HG03571 (cell line): ENCODE data around the gene TCF20.

Experiments used
- ATAC-seq: cut with Tn5 transposase; IDR thresholded peaks from one replicate; pipeline ENCODE4 v1.9.1; 2021; ENCODE audit not compliant: unreplicated experiment

Gene TCF20

GRCh38 chr22:42270510-42271190 is at the start of gene TCF20:
Gene TCF20, minus strand, starts transcription at chr22:42270653. Its CDS starts 55,348 bp downstream, at chr22:42215305.
- ATAC-seq, result peak; percentile 45

GRCh38 chr22:42319386-42319785 is 48.9 kb upstream of the TCF20 start:
- ATAC-seq, result no peak

DNA sequence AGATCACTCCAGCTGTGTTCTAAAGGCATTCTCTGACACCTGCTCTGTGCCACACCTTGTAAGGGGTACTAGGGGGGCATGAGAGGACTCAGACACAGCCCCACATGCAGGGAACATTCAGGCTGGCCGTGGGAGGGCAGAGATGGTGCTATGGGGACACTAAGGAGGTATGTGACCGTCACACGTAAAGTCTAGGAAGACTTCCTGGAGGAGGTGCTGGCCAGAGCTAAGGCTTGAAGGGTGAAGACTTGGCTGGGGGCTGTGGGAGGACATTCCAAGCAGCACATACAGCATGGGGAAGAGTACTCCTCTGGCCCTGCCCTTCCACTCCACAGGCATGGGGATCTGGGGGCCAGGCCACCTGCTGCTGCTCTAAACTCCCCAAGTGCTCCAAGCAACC is 48.5 kb upstream of the TCF20 start:
- no peak for ATAC-seq

DNA sequence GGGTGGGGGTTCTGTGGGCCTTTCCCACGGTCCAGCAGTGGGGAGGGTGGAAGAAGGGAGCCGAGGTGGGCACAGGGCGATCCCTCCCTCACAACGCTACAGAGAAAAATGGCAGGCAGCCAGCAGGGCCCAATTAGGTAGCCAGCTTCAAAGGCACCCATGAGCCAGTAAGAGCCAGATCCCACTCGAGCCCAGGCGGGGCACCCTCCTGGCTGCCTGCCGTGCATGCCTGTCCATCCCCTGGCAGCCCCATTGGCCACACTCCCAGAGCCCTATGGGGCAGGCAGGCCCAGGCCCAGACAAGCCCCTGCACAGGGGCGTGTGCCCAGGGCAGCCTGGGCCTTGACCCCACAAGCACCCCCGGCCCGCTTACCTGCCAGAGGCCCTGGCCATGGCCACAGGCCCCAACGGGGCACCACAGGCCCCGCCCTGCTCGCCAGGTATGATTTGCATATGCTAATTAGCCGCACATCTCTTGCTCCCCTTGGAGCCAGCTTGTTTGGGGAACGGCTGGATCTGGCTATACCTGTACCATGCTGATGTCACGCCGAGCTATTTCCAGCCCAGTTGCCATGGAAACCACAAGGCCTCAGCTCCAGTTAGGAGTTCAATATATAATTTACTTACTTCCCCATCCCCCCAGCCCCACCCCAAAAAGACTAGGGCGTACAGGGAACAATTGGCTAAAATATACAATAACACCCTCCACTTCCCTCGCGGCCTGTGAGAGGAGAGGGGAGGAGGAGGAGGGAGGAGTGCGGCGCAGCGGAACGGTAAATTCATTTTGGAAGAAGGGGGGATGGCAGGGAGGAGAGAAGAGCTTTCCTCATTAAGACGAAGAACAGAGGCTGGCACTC is 47.5 kb upstream of the TCF20 start:
- ATAC-seq, result no peak

- no peak for ATAC-seq
Measured at GRCh38 chr22:42317008-42317407, 46.6 kb upstream of the TCF20 start.

DNA sequence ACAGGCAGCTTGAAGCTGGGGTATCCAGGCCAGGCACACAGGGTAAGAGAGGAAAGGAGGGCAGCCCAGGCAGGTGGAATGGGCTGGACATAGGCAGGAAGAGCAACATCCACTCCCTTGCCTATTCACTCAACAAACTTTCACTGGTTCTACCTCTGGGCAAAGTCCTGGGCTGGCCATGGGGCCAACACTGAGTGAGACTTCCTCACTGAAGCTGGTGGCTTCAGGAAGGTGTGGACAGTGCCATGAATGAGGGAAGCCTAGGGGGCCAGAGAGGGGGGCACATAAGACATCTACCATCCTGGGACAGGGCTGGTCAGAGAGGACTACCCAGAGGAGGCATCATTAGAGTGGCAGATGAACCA is 44.9 kb upstream of the TCF20 start:
- ATAC-seq, result no peak

DNA sequence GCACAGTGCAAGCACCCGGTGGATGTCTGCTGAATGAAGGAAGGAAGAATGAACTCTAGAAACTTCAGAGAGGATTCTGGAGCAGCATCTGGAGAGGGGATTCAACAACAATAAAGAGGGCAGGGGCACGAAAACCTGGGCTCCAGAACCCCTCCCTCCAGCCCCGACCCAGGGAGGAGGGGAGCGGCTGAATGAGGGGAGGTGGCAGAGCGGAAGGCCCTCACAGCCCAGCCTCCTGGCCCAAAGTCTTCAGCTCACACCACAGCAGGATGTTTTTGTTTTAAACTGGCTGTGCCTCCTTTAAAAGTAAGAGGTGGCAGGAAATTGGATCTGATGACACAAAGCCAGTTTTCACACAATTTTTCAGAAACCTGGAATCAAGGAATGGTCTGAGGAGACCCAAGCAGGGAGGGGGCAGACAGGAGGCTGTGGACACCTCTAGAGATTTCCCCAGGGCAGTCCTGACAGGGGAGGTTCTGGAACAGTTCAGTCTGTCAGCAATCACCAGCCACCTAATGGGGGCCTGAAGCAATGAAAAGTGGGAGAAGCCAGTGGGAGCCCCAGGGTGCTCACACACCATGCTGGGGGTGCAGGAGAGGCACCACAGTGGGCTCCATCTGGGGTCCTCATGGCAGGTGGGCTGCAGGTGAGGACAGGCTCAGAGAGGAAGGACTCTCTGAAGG is 44.4 kb upstream of the TCF20 start:
- no peak for ATAC-seq

DNA sequence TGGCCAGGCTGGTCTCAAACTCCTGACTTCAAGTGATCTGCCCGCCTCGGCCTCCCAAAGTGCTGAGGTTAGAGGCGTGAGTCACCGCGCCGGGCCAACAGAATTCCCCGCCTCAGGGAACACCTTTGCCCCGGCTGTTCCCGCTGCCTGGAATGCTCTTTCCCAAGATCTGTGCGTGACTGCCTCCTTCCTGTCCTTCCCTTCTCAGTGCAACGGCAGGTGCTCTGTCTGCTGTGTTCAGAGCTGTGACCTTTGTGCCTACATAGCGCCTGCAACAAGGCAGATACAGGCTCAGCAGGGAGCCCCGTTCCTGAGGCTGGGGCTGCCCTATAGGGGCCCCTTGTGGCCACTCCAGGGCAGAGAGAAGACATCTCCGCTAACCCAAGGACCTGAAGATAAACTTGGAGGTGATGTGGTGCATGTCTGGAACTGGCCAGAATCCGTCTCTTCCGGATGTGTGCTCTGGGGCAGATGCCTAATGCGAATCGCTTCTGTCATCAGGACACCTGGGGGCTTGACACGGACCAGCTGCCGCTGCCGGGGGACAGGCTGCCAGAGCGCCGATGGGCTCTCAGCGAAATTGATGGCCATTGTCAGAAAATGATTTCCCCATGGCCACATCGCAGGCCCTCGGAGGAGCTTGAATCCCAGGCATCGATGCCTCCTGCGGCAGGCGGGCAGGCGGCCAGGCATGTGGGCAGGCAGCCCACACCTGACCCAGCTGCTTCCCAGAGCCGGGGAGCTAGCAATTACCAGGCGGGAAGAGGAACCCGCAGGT is 43.5 kb upstream of the TCF20 start:
- no peak for ATAC-seq

- ATAC-seq, result no peak
Measured at GRCh38 chr22:42313204-42313603, 42.8 kb upstream of the TCF20 start.

DNA sequence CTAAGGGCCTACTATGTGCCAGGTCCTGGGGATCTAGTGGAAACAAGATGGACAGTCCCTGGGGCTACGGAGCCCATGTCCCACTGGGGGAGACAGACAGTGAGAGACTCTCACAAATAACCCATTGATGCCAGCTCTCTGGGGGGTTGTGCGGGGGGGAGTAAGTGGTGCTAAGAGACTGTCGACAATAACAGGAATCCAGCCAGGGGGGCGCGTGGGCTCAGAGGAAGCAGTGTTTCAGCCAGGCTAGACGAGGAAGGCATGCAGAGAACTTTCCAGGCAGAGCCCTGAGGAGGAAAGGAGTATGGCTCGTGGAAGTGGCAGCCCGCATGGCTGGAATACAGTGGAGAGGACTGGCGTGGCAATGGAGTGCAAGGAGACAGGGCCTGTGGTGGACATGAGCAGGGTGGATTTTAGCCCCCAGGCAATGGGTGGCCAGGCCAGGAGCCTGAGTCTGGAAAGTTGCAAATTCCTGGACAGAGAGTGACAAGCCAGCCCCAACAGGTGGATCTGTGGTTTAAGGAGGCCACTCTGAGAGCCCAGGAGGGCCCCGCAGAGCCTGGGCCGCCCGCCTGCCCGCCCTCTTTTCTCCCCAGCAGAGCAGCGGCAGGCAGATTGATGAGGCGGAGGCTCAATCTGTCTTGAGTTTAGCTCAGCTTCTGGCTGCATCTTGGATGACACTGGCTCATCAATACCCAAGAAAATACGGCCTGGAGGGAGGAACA is 40.0 kb upstream of the TCF20 start:
- ATAC-seq, result no peak

- ATAC-seq, result no peak
Measured at GRCh38 chr22:42309865-42310264, 39.4 kb upstream of the TCF20 start.

GRCh38 chr22:42308892-42309468 is 38.5 kb upstream of the TCF20 start:
- ATAC-seq, result no peak

DNA sequence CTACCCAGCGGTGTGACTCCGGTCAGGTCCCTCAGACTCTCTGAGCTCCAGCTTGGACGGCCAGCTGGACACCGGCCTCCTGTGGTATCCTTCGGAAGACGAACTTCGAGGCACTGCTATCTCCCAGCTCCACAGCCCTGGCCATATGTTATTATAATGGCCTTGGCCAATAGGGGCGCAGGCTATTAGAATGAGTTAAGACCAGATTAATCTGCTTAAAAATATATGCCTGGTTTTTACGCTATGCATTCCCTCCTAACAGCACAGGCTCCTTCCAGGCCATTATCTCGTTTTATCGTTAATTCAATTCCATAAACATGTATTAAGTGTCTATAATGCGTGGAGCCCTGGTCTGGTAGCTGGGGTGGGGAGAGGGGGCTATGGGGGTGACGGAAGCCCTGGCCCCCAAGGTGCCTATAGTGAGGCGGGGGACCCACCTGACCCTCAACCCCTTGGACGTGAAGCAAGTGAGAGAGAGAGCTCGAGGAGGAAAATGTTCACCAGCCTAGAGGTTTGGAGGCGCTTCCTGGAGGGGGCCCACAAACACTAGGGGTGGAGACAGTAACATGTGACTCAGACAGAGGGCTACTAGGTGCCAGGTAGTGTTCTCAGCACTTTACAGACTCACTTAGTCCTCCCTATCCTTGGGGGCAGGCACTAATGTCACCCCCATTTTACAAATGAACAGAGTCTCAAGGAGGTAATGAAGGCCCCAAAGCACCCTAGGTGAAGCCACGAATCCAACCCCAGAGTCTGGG is 37.5 kb upstream of the TCF20 start:
- ATAC-seq, result no peak

DNA sequence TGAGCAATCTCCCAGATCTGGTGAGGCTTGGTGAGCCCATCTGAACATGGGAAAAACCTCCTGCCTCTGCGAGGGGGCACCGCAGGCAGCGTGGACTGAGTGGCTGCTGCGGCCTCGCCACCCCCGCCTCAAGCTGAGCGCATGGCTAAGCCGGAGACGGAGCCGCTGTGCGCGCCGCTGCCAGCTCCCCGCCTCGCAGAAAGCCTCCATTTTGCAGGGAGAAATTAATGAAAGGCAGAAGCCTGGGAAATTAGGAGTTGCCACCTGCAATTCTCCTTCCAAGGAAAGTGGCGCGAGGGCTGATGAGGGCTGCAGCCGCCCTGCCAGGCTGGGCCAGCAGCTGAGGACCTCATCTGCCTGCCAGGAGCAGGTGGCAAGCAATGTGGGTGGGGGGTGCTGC is 35.6 kb upstream of the TCF20 start:
- no peak for ATAC-seq

GRCh38 chr22:42304324-42304790 is 33.9 kb upstream of the TCF20 start:
- no peak for ATAC-seq

DNA sequence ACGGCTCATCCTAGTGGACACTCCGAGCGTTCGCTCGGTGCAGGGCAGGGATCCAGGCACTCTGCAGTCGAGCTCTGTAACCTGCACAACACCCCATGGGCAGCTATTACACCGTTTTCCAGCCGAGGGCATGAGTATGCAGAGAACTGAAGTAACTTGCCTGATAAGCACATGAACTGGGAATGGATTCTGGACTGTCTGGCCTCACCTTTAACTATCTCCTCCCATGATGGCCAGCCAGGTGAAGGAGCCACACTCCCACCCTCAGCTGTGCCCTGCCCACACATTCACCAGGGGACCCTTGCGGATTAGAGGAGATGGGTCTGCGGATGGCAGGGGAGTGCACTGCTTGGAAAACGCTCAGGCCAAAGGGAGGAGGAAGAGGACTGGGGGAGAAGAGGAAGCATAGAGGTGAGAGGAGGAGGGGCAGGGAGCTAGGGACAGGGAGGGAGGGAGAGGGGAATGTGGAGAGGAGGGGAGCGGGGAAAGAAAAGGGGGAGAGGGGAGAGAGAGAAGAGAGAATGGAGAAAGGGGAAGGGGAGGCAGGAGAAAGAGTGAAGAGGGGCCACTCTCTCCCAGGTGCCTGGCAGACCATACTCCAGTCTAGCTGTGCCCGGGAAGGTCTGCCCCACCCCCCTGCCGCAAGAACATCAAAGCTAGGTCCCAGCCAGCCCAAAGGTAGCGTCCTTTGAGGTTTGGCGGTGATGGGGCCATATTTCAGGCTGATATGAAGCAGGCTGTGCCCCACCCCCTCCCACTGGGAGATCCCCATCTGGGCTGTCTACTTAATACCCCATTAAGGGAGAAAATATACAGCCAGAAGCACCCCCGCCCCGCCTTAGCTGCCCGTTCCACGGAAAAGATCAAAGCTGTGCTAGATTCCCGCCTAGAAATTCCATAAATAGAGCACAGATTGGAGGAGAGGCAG is 33.2 kb upstream of the TCF20 start:
- ATAC-seq, result no peak

DNA sequence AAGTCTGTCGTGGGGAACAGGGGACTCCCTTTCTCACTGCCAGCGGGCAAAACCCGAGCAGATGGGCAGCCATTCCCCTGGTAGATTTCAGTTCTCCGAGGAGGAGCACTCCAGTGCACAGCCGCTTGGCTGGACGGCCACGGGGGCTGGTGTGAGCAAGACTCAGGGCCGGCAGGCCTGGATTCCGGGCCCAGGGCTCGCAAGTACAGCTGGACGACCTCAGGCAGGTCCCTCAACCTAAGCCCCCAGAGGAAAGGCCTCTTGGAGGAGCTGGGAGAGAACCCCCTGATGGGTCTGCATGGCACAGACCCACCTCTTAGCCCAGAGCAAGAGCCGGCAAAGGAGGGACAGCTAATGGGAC is 31.3 kb upstream of the TCF20 start:
- ATAC-seq, result no peak

DNA sequence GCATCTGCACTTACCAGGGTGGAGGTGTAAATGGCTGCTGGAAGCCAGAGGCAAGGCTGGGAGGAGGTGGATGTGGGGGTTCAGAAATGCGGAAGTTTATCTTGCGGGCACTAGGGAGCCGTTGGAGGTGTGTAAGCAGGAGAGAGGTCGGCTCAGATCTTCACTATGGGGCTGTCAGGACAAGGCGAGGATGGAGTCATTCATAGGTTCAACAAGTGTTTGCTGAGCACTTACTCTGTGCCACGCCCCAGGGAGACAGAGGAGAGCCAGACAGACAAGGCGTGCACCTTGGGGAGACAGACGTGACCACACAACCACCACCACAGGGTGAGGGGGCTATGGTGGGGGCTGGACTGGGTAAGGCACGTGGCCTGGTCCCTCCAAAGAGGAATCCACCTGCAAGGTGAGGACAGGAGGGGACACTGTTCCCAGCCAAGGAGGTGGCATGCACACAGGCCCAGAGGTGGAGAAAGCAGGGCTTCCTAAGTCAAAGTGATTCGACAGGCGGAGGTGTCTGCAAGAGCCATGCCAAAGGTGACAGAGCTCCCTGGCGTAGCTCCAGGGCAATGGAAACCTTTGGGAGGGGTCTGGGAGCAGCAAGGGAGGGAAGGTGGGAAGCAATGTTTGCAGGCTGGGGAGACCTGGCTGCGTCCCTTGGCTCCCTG is 30.8 kb upstream of the TCF20 start:
- no peak for ATAC-seq
